A549 (cell line): ENCODE measurements around the gene MRPL55. TPM values are rescaled to one million over a fixed set of nuclear protein-coding genes. Genes with fewer than 3 reads are reported as not detected.

ENCODE experiments used
- ATAC-seq, 2 experiments: fragments of 200-7000 bp in 1 of 2; fragments of >200 bp in 1 of 2; cut with Nextera tagmentation in 1 of 2; cut with Tn5 transposase in 1 of 2; 3 replicates each; pipeline versions ENCODE4 v1.8.0 to v1.9.1; 2018 to 2020; ENCODE audit warnings: mild to moderate bottlenecking in 1 of 2, moderate library complexity in 1 of 2
- CTCF ChIA-PET: fragments of 300-600 bp; sonication (Branson Sonifier 250); formaldehyde crosslinking; extraction: SDS; loops from one replicate; lab custom pipeline; 2021; ENCODE audit warnings: antibody characterized with exemption, inconsistent platforms; lab: Yijun Ruan, JAX
- POLR2A ChIA-PET: fragments of 350-600 bp; formaldehyde crosslinking; extraction: SDS; loops from one replicate; lab custom pipeline; 2021; ENCODE audit warnings: antibody characterized with exemption, inconsistent platforms; lab: Yijun Ruan, JAX
- DNase-seq, 2 experiments: peaks; one replicate each; pipeline versions ENCODE4 v3.0.0 to v3.0.0-alpha.2; 2011 to 2016; ENCODE audit warnings: low read depth in 1 of 2, low spot score in 1 of 2
- FAIRE-seq: peaks from 2 replicates; lab custom pipeline; 2011; peaks lifted over from hg19 to GRCh38; lab: Jason Lieb, UNC
- H3K27ac ChIP-seq, 2 experiments: fragments of >200 bp; sonication (Bioruptor Twin); formaldehyde crosslinking; 3 replicates each; pipeline ENCODE4 v1.5.1; 2016 to 2017
- H3K4me1 ChIP-seq: fragments of >200 bp; sonication (Bioruptor Twin); formaldehyde crosslinking; 3 replicates; pipeline ENCODE4 v1.6.1; 2016
- H3K4me2 ChIP-seq: fragments of >200 bp; sonication (Bioruptor Twin); formaldehyde crosslinking; 3 replicates; pipeline ENCODE4 v1.6.1; 2016
- H3K4me3 ChIP-seq: fragments of >200 bp; sonication (Bioruptor Twin); formaldehyde crosslinking; 3 replicates; pipeline ENCODE4 v1.5.1; 2016
- H3K9me3 ChIP-seq: fragments of >200 bp; sonication (Bioruptor Twin); formaldehyde crosslinking; 3 replicates; pipeline ENCODE4 v1.6.1; 2016
- BCL3 ChIP-seq: fragments of >200 bp; sonication (Bioruptor Twin); formaldehyde crosslinking; IDR thresholded peaks from 3 replicates; pipeline ENCODE4 v1.6.1; 2016
- BHLHE40 ChIP-seq: IDR thresholded peaks from 2 replicates; pipeline ENCODE4 v1.6.1; 2012; ENCODE audit warnings: low read depth, low read length, inconsistent platforms
- CBX2 ChIP-seq: fragments of 200-600 bp; sonication (generic); IDR thresholded peaks from 2 replicates; pipeline ENCODE4 v1.6.1; 2016; ENCODE audit warnings: low read depth, mild to moderate bottlenecking, borderline replicate concordance
- CBX8 ChIP-seq: fragments of 200-600 bp; sonication (generic); IDR thresholded peaks from 2 replicates; pipeline ENCODE4 v1.6.1; 2016
- CHD2 ChIP-seq: fragments of 150-350 bp; IDR thresholded peaks from 2 replicates; pipeline ENCODE4 v1.6.1; 2014; ENCODE audit warnings: low read length; ENCODE audit not compliant: partially characterized antibody
- E2F6 ChIP-seq: IDR thresholded peaks from 2 replicates; pipeline ENCODE4 v1.6.1; 2012; ENCODE audit warnings: low read depth, borderline replicate concordance
- EHF ChIP-seq: fragments of 250-450 bp; sonication (Bioruptor Pico); IDR thresholded peaks from 2 replicates; pipeline ENCODE4 v1.5.0; 2020; ENCODE audit warnings: mild to moderate bottlenecking
- EHMT2 ChIP-seq: fragments of 200-600 bp; sonication (generic); IDR thresholded peaks from 2 replicates; pipeline ENCODE4 v1.6.1; 2016; ENCODE audit warnings: antibody characterized with exemption, low read depth, mild to moderate bottlenecking, moderate library complexity
- ELK1 ChIP-seq: fragments of 150-350 bp; IDR thresholded peaks from 2 replicates; pipeline ENCODE4 v1.6.1; 2014; ENCODE audit warnings: low read depth, mild to moderate bottlenecking, low read length
- EP300 ChIP-seq, 2 experiments: fragments of >200 bp; sonication (Bioruptor Twin); formaldehyde crosslinking; IDR thresholded peaks; 2 replicates in 1 of 2; 3 replicates in 1 of 2; pipeline ENCODE4 v1.6.1; 2016 to 2017
- HDAC2 ChIP-seq: fragments of 200-600 bp; sonication (generic); IDR thresholded peaks from 2 replicates; pipeline ENCODE4 v1.6.1; 2016
- HES2 ChIP-seq: fragments of >200 bp; sonication (Bioruptor Twin); formaldehyde crosslinking; IDR thresholded peaks from 2 replicates; pipeline ENCODE4 v1.6.1; 2016
- HMGXB4 ChIP-seq: fragments of 250-450 bp; sonication (Bioruptor Pico); IDR thresholded peaks from 2 replicates; pipeline ENCODE4 v1.5.0; 2021; ENCODE audit warnings: mild to moderate bottlenecking, moderate library complexity, borderline replicate concordance
- HOXB13 ChIP-seq: fragments of 250-450 bp; sonication (Bioruptor Pico); IDR thresholded peaks from 2 replicates; pipeline ENCODE4 v1.5.0; 2020; ENCODE audit warnings: low read depth, mild to moderate bottlenecking, moderate library complexity
- HOXB5 ChIP-seq: fragments of 250-450 bp; sonication (Bioruptor Pico); IDR thresholded peaks from 2 replicates; pipeline ENCODE4 v1.5.0; 2020; ENCODE audit warnings: mild to moderate bottlenecking, moderate library complexity
- JUNB ChIP-seq: fragments of >200 bp; sonication (Bioruptor Twin); formaldehyde crosslinking; IDR thresholded peaks from 2 replicates; pipeline ENCODE4 v1.6.1; 2016
- MYC ChIP-seq: IDR thresholded peaks from 2 replicates; pipeline ENCODE4 v1.6.1; 2012; ENCODE audit warnings: mild to moderate bottlenecking, inconsistent platforms, low read length, improper control_type of control experiment, borderline replicate concordance
- PHF8 ChIP-seq: fragments of 200-600 bp; sonication (generic); IDR thresholded peaks from 2 replicates; pipeline ENCODE4 v1.6.1; 2016; ENCODE audit warnings: low read depth, mild to moderate bottlenecking, antibody characterized with exemption, moderate library complexity, borderline replicate concordance
- POLR2A ChIP-seq: IDR thresholded peaks from 2 replicates; pipeline ENCODE4 v1.6.1; 2012; ENCODE audit warnings: mild to moderate bottlenecking, low read length
- POLR2AphosphoS2 ChIP-seq: conservative IDR thresholded peaks from 2 replicates; pipeline ENCODE4 v1.6.1; 2012; ENCODE audit warnings: low read length, improper control_type of control experiment, inconsistent platforms
- RARB ChIP-seq: fragments of 250-450 bp; sonication (Bioruptor Pico); IDR thresholded peaks from 2 replicates; pipeline ENCODE4 v1.8.0; 2021; ENCODE audit warnings: mild to moderate bottlenecking, moderate library complexity
- RFX5 ChIP-seq: fragments of 450-650 bp; IDR thresholded peaks from 2 replicates; pipeline ENCODE4 v1.7.1; 2014; ENCODE audit warnings: antibody characterized with exemption, mild to moderate bottlenecking, moderate library complexity
- RNF2 ChIP-seq: fragments of 200-600 bp; sonication (generic); IDR thresholded peaks from 2 replicates; pipeline ENCODE4 v1.6.1; 2016; ENCODE audit warnings: low read depth, mild to moderate bottlenecking, antibody characterized with exemption, moderate library complexity, borderline replicate concordance
- TFCP2L1 ChIP-seq: fragments of 250-450 bp; sonication (Bioruptor Pico); IDR thresholded peaks from 2 replicates; pipeline ENCODE4 v1.5.0; 2021; ENCODE audit warnings: mild to moderate bottlenecking
- TP53 ChIP-seq: fragments of 250-450 bp; sonication (Bioruptor Pico); IDR thresholded peaks from 2 replicates; pipeline ENCODE4 v1.5.0; 2021; ENCODE audit warnings: mild to moderate bottlenecking, moderate library complexity
- USF2 ChIP-seq: fragments of 450-650 bp; IDR thresholded peaks from 2 replicates; pipeline ENCODE4 v1.6.1; 2014; ENCODE audit warnings: antibody characterized with exemption
- ZC3H11A ChIP-seq: fragments of 450-650 bp; IDR thresholded peaks from 2 replicates; pipeline ENCODE4 v1.6.1; 2014; ENCODE audit warnings: antibody characterized with exemption, mild to moderate bottlenecking
- WGBS: methylation state at CpG from one replicate; pipeline ENCODE4 v1.1.6; 2017; ENCODE audit errors: missing lambda C conversion rate; 5-methylcytosine and 5-hydroxymethylcytosine counted together
- polyA plus RNA-seq, 4 experiments: library from polyadenylated mRNA; depleted of rRNA in 3 of 4; stranded (reverse); fragments of >200 nt; fragmentation: RNase III in 1 of 4; extraction: RNeasy Plus Mini Kit Qiagen cat#74134 plus additional on column Dnase treatment in 1 of 4; gene quantifications; 2 replicates in 3 of 4; 3 replicates in 1 of 4; pipeline ENCODE4 v1.2.3, GENCODE V29; 2011 to 2017

Gene MRPL55
- polyA plus RNA-seq, 2 of the 4 experiments (the other 2 are of a cell fraction): 54.2 to 80.0 TPM

- TF ChIP-seq HES2: no peak
Observed at GRCh38 chr1:228104526-228105269, 4.4 kb downstream of the MRPL55 start (continued).

GRCh38 chr1:228102791-228103620, 6.1 kb downstream of the MRPL55 start, which contains the start of gene C1orf35:
Gene C1orf35, minus strand, starts transcription at chr1:228103325. Its CDS starts 98 bp downstream, at chr1:228103227.
- no peak for FAIRE-seq
- DNase-seq: peak; percentile 94 to 97
- H3K9me3 ChIP-seq: no peaks in the 10 kb centered on the region
- ChIA-PET POLR2A (no interaction called here), CTCF (no interaction called here)
- H3K27ac ChIP-seq: peak within 1 kb of the TSS; percentile 85 to 91
- peak within 1 kb of the TSS; percentile 84 for H3K4me2 ChIP-seq
- ATAC-seq: peak; percentile 55 to 87
- peaks cover 11% of the 10 kb centered on the region; the same call in 2 of the 3 replicates for H3K4me1 ChIP-seq
- 3% methylated on average over 15 of the region's 104 CpGs for WGBS
- H3K4me3 ChIP-seq: peak within 1 kb of the TSS; percentile 93
- TF ChIP-seq E2F6: peak; percentile 98
- no peak for TF ChIP-seq HDAC2
- no peak for TF ChIP-seq RARB (CRISPR knock-in tag)
- no peak for TF ChIP-seq EHF (CRISPR knock-in tag)
- no peak for TF ChIP-seq EP300 (IDR thresholded peaks at IDR 0.05)
- TF ChIP-seq ELK1: no peak
- no peak for TF ChIP-seq CHD2
- TF ChIP-seq POLR2AphosphoS2: no peak
- no peak for TF ChIP-seq ZC3H11A
- TF ChIP-seq RNF2: no peak
- peak; percentile 53; the same call in 1 of the 3 replicates for TF ChIP-seq BCL3
- no peak for TF ChIP-seq BHLHE40
- TF ChIP-seq CBX2: no peak
- TF ChIP-seq HOXB13 (CRISPR knock-in tag): no peak
- TF ChIP-seq PHF8: peak; percentile 90
- TF ChIP-seq TP53 (CRISPR knock-in tag): no peak
- no peak for TF ChIP-seq HOXB5 (CRISPR knock-in tag)
- peak; percentile 71 for TF ChIP-seq POLR2A
- no peak for TF ChIP-seq USF2
- no peak for TF ChIP-seq CBX8
- no peak for TF ChIP-seq EHMT2
- no peak for TF ChIP-seq MYC
- peak; percentile 55; the same call in 1 of the 2 replicates for TF ChIP-seq RFX5
- no peak for TF ChIP-seq JUNB
- no peak for TF ChIP-seq HMGXB4 (CRISPR knock-in tag)
- TF ChIP-seq TFCP2L1 (CRISPR knock-in tag): peak; percentile 90; the same call in 1 of the 2 replicates
- TF ChIP-seq HES2: no peak
